Gastrocnemius medialis (tissue), 4 donors: ENCODE results near the gene ZNF26. TPM values are rescaled to one million over a fixed set of nuclear protein-coding genes. Genes with fewer than 3 reads are reported as not detected.
"Not testable (repeated sequence)": the region's sequence is repeated elsewhere in the genome, so short reads cannot be mapped to it uniquely, and the experiment has no call there.

ENCODE experiments used
- ATAC-seq, 2 donors: fragments of 150-250 bp; one replicate each; pipeline ENCODE4 v1.9.1; 2016
- DNase-seq, 2 donors: peaks; one replicate each; pipeline ENCODE4 v3.0.0-alpha.2; 2019
- H3K27ac ChIP-seq, 4 donors: fragments of 200-600 bp; sonication (generic); 1 replicate in 1 of 4; 2 replicates in 3 of 4; pipeline ENCODE4 v1.5.1; 2016 to 2018; ENCODE audit warnings: mild to moderate bottlenecking in 2 of 4, moderate library complexity in 1 of 4
- H3K27me3 ChIP-seq, 3 donors: fragments of 200-600 bp; sonication (generic) in 2 of 3; 1 replicate in 1 of 3; 2 replicates in 2 of 3; pipeline versions ENCODE4 v1.5.1 to v1.6.0; 2016 to 2019; ENCODE audit warnings: mild to moderate bottlenecking in 1 of 3, moderate library complexity in 1 of 3
- H3K36me3 ChIP-seq, 2 donors: fragments of 200-600 bp; sonication (generic) in 1 of 2; one replicate each; pipeline ENCODE4 v1.5.1; 2017 to 2018
- H3K4me1 ChIP-seq, 2 donors: fragments of 200-600 bp; sonication (generic) in 1 of 2; one replicate each; pipeline ENCODE4 v1.5.1; 2016 to 2017; ENCODE audit warnings: mild to moderate bottlenecking in 2 of 2
- H3K4me3 ChIP-seq, 4 donors: fragments of 200-600 bp; sonication (generic) in 3 of 4; 1 replicate in 1 of 4; 2 replicates in 3 of 4; pipeline ENCODE4 v1.5.1; 2016 to 2019; ENCODE audit warnings: mild to moderate bottlenecking in 2 of 4
- H3K9me3 ChIP-seq, 3 donors: fragments of 200-600 bp; sonication (generic) in 2 of 3; 1 replicate in 1 of 3; 2 replicates in 2 of 3; pipeline ENCODE4 v1.5.1; 2016 to 2019
- POLR2A ChIP-seq, 2 donors: fragments of 450-650 bp; IDR thresholded peaks; one replicate each; pipeline ENCODE4 v1.6.1; 2017; ENCODE audit warnings: antibody characterized with exemption in 2 of 2, mild to moderate bottlenecking in 2 of 2, moderate library complexity in 2 of 2
- in situ Hi-C, 4 donors: fragments of 200-750 bp; cut with MboI; loops; one replicate each; pipeline versions ENCODE4 v1.15.0 to v1.8.0; 2017; ENCODE audit warnings: low sequenced_read_pairs in 4 of 4
- intact Hi-C: fragments of 100-400 bp; cut with DNase I; formaldehyde crosslinking; loops from one replicate; pipeline ENCODE4 v1.15.1; 2023; ENCODE audit warnings: low total_unique reads
- total RNA-seq, 4 donors: library from RNA; depleted of rRNA; stranded (reverse); fragments of >200 nt; gene quantifications; one replicate each; pipeline versions ENCODE4 v1.1.0 to v1.2.3, GENCODE V29; 2016
- TF ChIP-seq, protein P1 (sequence below), 5 experiments: fragments of 450-650 bp in 3 of 5; fragments of 200-600 bp in 2 of 5; sonication (generic) in 2 of 5; IDR thresholded peaks in 4 of 5; conservative IDR thresholded peaks in 1 of 5; 1 replicate in 4 of 5; 2 replicates in 1 of 5; pipeline ENCODE4 v1.5.1; 2016 to 2019; ENCODE audit warnings: antibody characterized with exemption in 5 of 5, mild to moderate bottlenecking in 3 of 5, moderate library complexity in 3 of 5

Gene ZNF26
- total RNA-seq, 4 donors from 2014 or later: 1.2 to 12.3 (median 2.6) TPM

DNA sequence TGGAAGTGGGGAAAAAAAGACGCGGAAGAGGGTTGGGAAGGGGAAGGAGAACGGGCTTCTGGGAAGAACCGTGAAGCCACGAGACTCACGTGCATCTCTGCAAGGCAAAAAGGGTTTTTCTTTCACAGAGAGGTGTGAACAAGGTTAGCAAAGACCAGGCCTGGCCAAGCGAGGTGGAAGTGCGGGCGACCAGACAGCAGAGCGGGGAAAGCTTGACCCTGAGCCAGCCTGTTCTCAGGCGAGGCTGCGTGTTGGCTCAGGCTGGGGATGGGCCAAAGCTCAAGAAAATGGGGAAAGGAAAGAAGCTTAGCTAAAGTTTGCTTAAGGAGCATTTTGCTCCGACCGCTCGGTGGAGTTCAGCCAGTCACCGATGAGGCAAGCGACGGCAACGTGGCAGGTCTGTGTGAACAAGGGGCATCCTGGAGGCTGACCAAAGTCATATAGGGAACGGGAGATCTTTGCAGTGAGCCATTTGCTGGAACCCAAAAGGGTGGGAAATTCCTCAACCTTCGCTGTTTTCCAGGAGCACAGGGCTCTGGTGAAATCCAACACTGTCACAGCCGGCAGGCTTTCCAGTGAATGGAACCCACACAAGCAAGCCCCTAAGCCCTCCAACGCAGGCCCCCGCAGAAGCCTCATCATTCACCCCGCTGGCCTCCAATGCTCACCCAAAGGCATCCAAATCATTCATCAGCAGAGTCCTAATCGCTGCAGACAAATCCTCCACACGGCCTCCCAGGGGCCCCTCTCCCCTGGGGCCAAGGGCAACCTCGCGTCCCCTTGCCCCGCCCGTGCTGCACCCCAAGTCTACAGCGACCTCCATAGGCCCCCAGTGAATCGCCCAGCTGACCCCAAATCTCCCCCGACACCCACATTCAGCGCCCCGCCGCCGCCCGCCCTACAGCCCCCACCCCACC, 30.8 kb upstream of the ZNF26 start:
- peak overlapping the region; percentile 85 to 99 (median 88) for H3K4me3 ChIP-seq
- peaks cover 0 to 14% (median 3%) of the 10 kb centered on the region in 3 donors for H3K9me3 ChIP-seq
- peak overlapping the region; percentile 82 to 96 (median 94) for H3K27ac ChIP-seq
- peaks cover 0 to 16% of the 10 kb centered on the region in 2 donors for H3K36me3 ChIP-seq
- peaks cover 9 to 20% of the 10 kb centered on the region in 2 donors for H3K4me1 ChIP-seq
- peak in 1 of 2 donors; percentile 16 for DNase-seq
- no peak for TF ChIP-seq POLR2A (IDR thresholded peaks at IDR 0.05)
- TF ChIP-seq, protein P1, sequence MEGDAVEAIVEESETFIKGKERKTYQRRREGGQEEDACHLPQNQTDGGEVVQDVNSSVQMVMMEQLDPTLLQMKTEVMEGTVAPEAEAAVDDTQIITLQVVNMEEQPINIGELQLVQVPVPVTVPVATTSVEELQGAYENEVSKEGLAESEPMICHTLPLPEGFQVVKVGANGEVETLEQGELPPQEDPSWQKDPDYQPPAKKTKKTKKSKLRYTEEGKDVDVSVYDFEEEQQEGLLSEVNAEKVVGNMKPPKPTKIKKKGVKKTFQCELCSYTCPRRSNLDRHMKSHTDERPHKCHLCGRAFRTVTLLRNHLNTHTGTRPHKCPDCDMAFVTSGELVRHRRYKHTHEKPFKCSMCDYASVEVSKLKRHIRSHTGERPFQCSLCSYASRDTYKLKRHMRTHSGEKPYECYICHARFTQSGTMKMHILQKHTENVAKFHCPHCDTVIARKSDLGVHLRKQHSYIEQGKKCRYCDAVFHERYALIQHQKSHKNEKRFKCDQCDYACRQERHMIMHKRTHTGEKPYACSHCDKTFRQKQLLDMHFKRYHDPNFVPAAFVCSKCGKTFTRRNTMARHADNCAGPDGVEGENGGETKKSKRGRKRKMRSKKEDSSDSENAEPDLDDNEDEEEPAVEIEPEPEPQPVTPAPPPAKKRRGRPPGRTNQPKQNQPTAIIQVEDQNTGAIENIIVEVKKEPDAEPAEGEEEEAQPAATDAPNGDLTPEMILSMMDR (IDR thresholded peaks at IDR 0.05 in 4 of 5, conservative IDR thresholded peaks at IDR 0.05 in 1 of 5): no peak
- ATAC-seq: peak; percentile 20 to 29
- in situ Hi-C loops: no loop called here
- H3K27me3 ChIP-seq: no peaks in the 10 kb centered on the region
- intact Hi-C loops: loop anchor here (1.0 to 5.0 kb wide), 7 partner anchors 31 to 226 kb away; partner anchors contain the start of genes CHFR, GOLGA3, ZNF10 and ZNF140

GRCh38 chr12:132956011-132956788, 30.0 kb upstream of the ZNF26 start, which contains the start of gene ZNF605:
Gene ZNF605 (minus strand): TSS chr12:132956306. CDS start chr12:132945635, 10,671 bp downstream.
- peak; percentile 70 to 78 for DNase-seq
- intact Hi-C loops (loop anchor here (1.0 to 5.0 kb wide), 7 partner anchors 30 to 225 kb away; partner anchors contain the start of genes CHFR, GOLGA3, ZNF10 and ZNF140), in situ Hi-C loops (no loop called here)

GRCh38 chr12:132961790-132962189, 24.4 kb upstream of the ZNF26 start:
- H3K9me3 ChIP-seq, H3K4me3 ChIP-seq, H3K4me1 ChIP-seq, DNase-seq, in situ Hi-C loops, H3K27me3 ChIP-seq, H3K27ac ChIP-seq, intact Hi-C loops, ATAC-seq: not testable (repeated sequence)
- peaks cover 0 to 19% of the 10 kb centered on the region in 2 donors for H3K36me3 ChIP-seq

More at GRCh38 chr12:132956011-132956788, 30.0 kb upstream of the ZNF26 start, which contains the start of gene ZNF605:
- H3K9me3 ChIP-seq: peaks cover 0 to 14% (median 0%) of the 10 kb centered on the region in 3 donors
- ATAC-seq: peak; percentile 94 to 97
- TF ChIP-seq, protein P1 (IDR thresholded peaks at IDR 0.05 in 4 of 5, conservative IDR thresholded peaks at IDR 0.05 in 1 of 5): no peak
- peak in 1 of 2 donors; percentile 30 for TF ChIP-seq POLR2A (IDR thresholded peaks at IDR 0.05)
- H3K27me3 ChIP-seq: no peaks in the 10 kb centered on the region
- peak within 1 kb of the TSS; percentile 82 to 96 (median 94) for H3K27ac ChIP-seq
- peaks cover 9 to 20% of the 10 kb centered on the region in 2 donors for H3K4me1 ChIP-seq
- peak within 1 kb of the TSS; percentile 85 to 99 (median 88) for H3K4me3 ChIP-seq
- peaks cover 0 to 16% of the 10 kb centered on the region in 2 donors for H3K36me3 ChIP-seq

GRCh38 chr12:132963947-132964346, 22.2 kb upstream of the ZNF26 start:
- H3K4me3 ChIP-seq, intact Hi-C loops, in situ Hi-C loops, DNase-seq, H3K27ac ChIP-seq, ATAC-seq, H3K4me1 ChIP-seq, H3K9me3 ChIP-seq, H3K27me3 ChIP-seq: not testable (repeated sequence)
- H3K36me3 ChIP-seq: peaks cover 0 to 19% of the 10 kb centered on the region in 2 donors

GRCh38 chr12:132965796-132966195, 20.4 kb upstream of the ZNF26 start:
- in situ Hi-C loops (no loop called here), intact Hi-C loops (no loop called here)
- no peaks in the 10 kb centered on the region for H3K27me3 ChIP-seq
- no peaks in the 10 kb centered on the region for H3K4me1 ChIP-seq
- no peak for DNase-seq
- no peak for ATAC-seq
- peaks cover 0 to 14% of the 10 kb centered on the region in 2 donors for H3K36me3 ChIP-seq
- no peak overlapping the region for H3K27ac ChIP-seq
- no peak overlapping the region for H3K4me3 ChIP-seq
- no peak for TF ChIP-seq POLR2A (IDR thresholded peaks at IDR 0.05)
- TF ChIP-seq, protein P1 (IDR thresholded peaks at IDR 0.05 in 4 of 5, conservative IDR thresholded peaks at IDR 0.05 in 1 of 5): no peak
- peaks cover 0 to 6% (median 0%) of the 10 kb centered on the region in 3 donors for H3K9me3 ChIP-seq
